Heart right ventricle (tissue), 16 donors: Measurements from ENCODE around the gene OPN1MW3. TPM values are rescaled to one million over a fixed set of nuclear protein-coding genes. Genes with fewer than 3 reads are reported as not detected.
"Not testable (repeated sequence)": the region's sequence is repeated elsewhere in the genome, so short reads cannot be mapped to it uniquely, and the experiment has no call there.

Experiments used
- ATAC-seq, 8 donors: fragments of 200-7000 bp; cut with Tn5 transposase; one replicate each; pipeline ENCODE4 v1.9.1; 2020; ENCODE audit warnings: mild to moderate bottlenecking in 8 of 8, moderate library complexity in 8 of 8, moderate number of reproducible peaks in 1 of 8
- DNase-seq, 2 donors: peaks; one replicate each; pipeline ENCODE4 v3.0.0-alpha.2; 2020
- H3K27ac ChIP-seq, 10 donors: fragments of 200-600 bp; sonication (generic) in 2 of 10; one replicate each; pipeline versions ENCODE4 v1.5.0 to v1.8.0; 2020 to 2022; ENCODE audit warnings: mild to moderate bottlenecking in 3 of 10
- H3K27me3 ChIP-seq, 7 donors: fragments of 200-600 bp; one replicate each; pipeline ENCODE4 v1.8.0; 2021 to 2022; ENCODE audit warnings: mild to moderate bottlenecking in 2 of 7
- H3K36me3 ChIP-seq, 9 donors: fragments of 200-600 bp; sonication (generic) in 1 of 9; one replicate each; pipeline versions ENCODE4 v1.5.0 to v1.8.0; 2020 to 2022; ENCODE audit warnings: mild to moderate bottlenecking in 2 of 9
- H3K4me1 ChIP-seq, 9 donors: fragments of 200-600 bp; sonication (generic) in 1 of 9; one replicate each; pipeline versions ENCODE4 v1.5.0 to v1.8.0; 2020 to 2022; ENCODE audit warnings: mild to moderate bottlenecking in 4 of 9
- H3K4me3 ChIP-seq, 10 donors: fragments of 200-600 bp; sonication (generic) in 2 of 10; one replicate each; pipeline versions ENCODE4 v1.5.0 to v1.8.0; 2020 to 2022; ENCODE audit warnings: mild to moderate bottlenecking in 7 of 10, moderate library complexity in 2 of 10
- H3K9me3 ChIP-seq, 11 donors: fragments of 200-600 bp in 10 of 11; sonication (generic) in 2 of 11; one replicate each; pipeline versions ENCODE4 v1.5.0 to v1.8.0; 2013 to 2022; ENCODE audit warnings: mild to moderate bottlenecking in 2 of 11, control low read depth in 1 of 11, moderate library complexity in 1 of 11
- WGBS, 2 donors: extraction: QIAGEN DNeasy Blood & Tissue Kit; methylation state at CpG; one replicate each; pipeline ENCODE4 v1.1.7; 2013; ENCODE audit warnings: inconsistent platforms in 1 of 2; 5-methylcytosine and 5-hydroxymethylcytosine counted together
- intact Hi-C, 10 donors: fragments of 100-400 bp; cut with DNase I; formaldehyde crosslinking; loops; one replicate each; pipeline versions ENCODE4 v1.11.1 to v1.14.2; 2022
- long read RNA-seq, 3 donors: library from polyadenylated mRNA; unstranded; transcript quantifications; one replicate each; pipeline ENCODE4 v2.0.0, GENCODE V29; 2020 to 2021
- polyA plus RNA-seq, 2 donors: library from polyadenylated mRNA; stranded (reverse); fragments of 200-250 nt; gene quantifications; one replicate each; pipeline ENCODE4 v1.2.3, GENCODE V29; 2013
- total RNA-seq, 10 donors: library from RNA; stranded (reverse); fragmentation: NEBNext Ultra II Directional in 3 of 10; extraction: Animal tissue kit (Norgen Biotek cat#: 25700) in 3 of 10; gene quantifications; one replicate each; pipeline versions ENCODE4 v1.2.1 to v1.2.4, GENCODE V29; 2021 to 2023
- donor health status: Arrhythmogenic right ventricular cardiomyopathy.
- donor health status: ischemic (EF 13 %, LVEDD 7.1; RV severe dilation, severe dysfunction).
- donor health status: healthy with polysubstance abuse.
- donor health status: DM: no; HTN: yes; CAD: no.
- donor health status: DM: no; HTN: no; CAD: no.
- donor health status: ischemic (EF 25% LVEDD 6.9; RV normal size, moderate dysfunction).
- donor health status: ischemic (EF 25% LVEDD 5.7; RV mildly dilated, moderate dysfunction).
- donor health status: healthy.
- donor health status: DM: yes; HTN: yes; CAD: no.
- donor health status: Ischemic cardiomyopathy.
- donor health status: ischemic (EF 35%, LVEDD 5.7; RV mildly dilated, moderate dysfunction).
- donor health status: nonischemic (EF 11% LVEDD 7.7; RV severe dilation, severe dysfunction).
- donor health status: DM: yes; HTN: yes; CAD: no.
- donor health status: PGD.
- donor health status: ischemic (EF 29% LVEDD 5.4; RV normal size, mild dysfunction).
- donor health status: nonischemic (EF 23%, LVEDD 6.1; RV moderate dilation, normal function).

OPN1MW3 gene
- total RNA-seq (not detected), polyA plus RNA-seq (not detected)
- long read RNA-seq, donor 1 = 0 reads
- long read RNA-seq, donor 2 = 0 reads
- long read RNA-seq, donor 3 = 0 reads

- intact Hi-C loops, H3K27ac ChIP-seq, H3K36me3 ChIP-seq, H3K9me3 ChIP-seq, H3K4me3 ChIP-seq, H3K27me3 ChIP-seq, DNase-seq, ATAC-seq, H3K4me1 ChIP-seq: not testable (repeated sequence)
- WGBS, 2 donors = no CpG with 5 or more reads among the region's 17 CpGs
Observed at GRCh38 chrX:154257282-154257681, at the start of gene OPN1MW3. OPN1MW3 (plus strand) TSS chrX:154257582; CDS start chrX:154257620, 38 bp downstream.

- H3K4me3 ChIP-seq, DNase-seq, H3K4me1 ChIP-seq, intact Hi-C loops, H3K9me3 ChIP-seq, H3K27me3 ChIP-seq, H3K36me3 ChIP-seq, H3K27ac ChIP-seq: not testable (repeated sequence)
- peak; percentile 89 to 97 (median 94) for ATAC-seq
- no CpG with 5 or more reads among the region's 21 CpGs for WGBS, 2 donors
Observed at GRCh38 chrX:154209670-154210418, 47.5 kb upstream of the OPN1MW3 start.

GRCh38 chrX:154211057-154211456 lies 46.3 kb upstream of the OPN1MW3 start:
- H3K9me3 ChIP-seq, H3K4me1 ChIP-seq, H3K36me3 ChIP-seq, DNase-seq, H3K4me3 ChIP-seq, ATAC-seq, H3K27ac ChIP-seq, H3K27me3 ChIP-seq, intact Hi-C loops: not testable (repeated sequence)
- WGBS, 2 donors = 80 to 84% methylated on average over 2 to 5 of the region's 9 CpGs

- H3K4me1 ChIP-seq, intact Hi-C loops, ATAC-seq, H3K27me3 ChIP-seq, H3K36me3 ChIP-seq, H3K9me3 ChIP-seq, H3K27ac ChIP-seq, H3K4me3 ChIP-seq, DNase-seq: not testable (repeated sequence)
- WGBS, 2 donors = no CpG with 5 or more reads among the region's 10 CpGs
Observed at GRCh38 chrX:154211499-154211898, 45.9 kb upstream of the OPN1MW3 start.

- H3K27ac ChIP-seq, intact Hi-C loops, H3K27me3 ChIP-seq, H3K9me3 ChIP-seq, H3K36me3 ChIP-seq, DNase-seq, ATAC-seq, H3K4me3 ChIP-seq, H3K4me1 ChIP-seq: not testable (repeated sequence)
- no CpG with 5 or more reads among the region's 16 CpGs for WGBS, 2 donors
Observed at GRCh38 chrX:154219456-154219855, 37.9 kb upstream of the OPN1MW3 start, which contains the start of gene OPN1MW2. OPN1MW2 (plus strand) TSS chrX:154219756; CDS start chrX:154219816, 60 bp downstream.

- intact Hi-C loops, H3K9me3 ChIP-seq, ATAC-seq, H3K27ac ChIP-seq, H3K4me1 ChIP-seq, H3K36me3 ChIP-seq, H3K4me3 ChIP-seq, DNase-seq, H3K27me3 ChIP-seq: not testable (repeated sequence)
- no CpG with 5 or more reads among the region's 6 CpGs for WGBS, 2 donors
Observed at GRCh38 chrX:154225292-154225691, 32.1 kb upstream of the OPN1MW3 start.

- H3K4me3 ChIP-seq, H3K9me3 ChIP-seq, DNase-seq, H3K36me3 ChIP-seq, intact Hi-C loops, ATAC-seq, H3K4me1 ChIP-seq, H3K27ac ChIP-seq, H3K27me3 ChIP-seq: not testable (repeated sequence)
- no CpG with 5 or more reads among the region's 9 CpGs for WGBS, 2 donors
Observed at GRCh38 chrX:154226706-154227105, 30.7 kb upstream of the OPN1MW3 start.

GRCh38 chrX:154231443-154231842 lies 25.9 kb upstream of the OPN1MW3 start:
- no CpG with 5 or more reads among the region's 3 CpGs for WGBS, 2 donors
- DNase-seq = not testable (repeated sequence)
- ATAC-seq = peak in 5 of 8 donors; percentile 61 to 85 (median 79)

GRCh38 chrX:154233620-154234019 lies 23.8 kb upstream of the OPN1MW3 start:
- H3K27ac ChIP-seq, H3K27me3 ChIP-seq, DNase-seq, H3K4me1 ChIP-seq, H3K4me3 ChIP-seq, ATAC-seq, intact Hi-C loops, H3K9me3 ChIP-seq, H3K36me3 ChIP-seq: not testable (repeated sequence)
- no CpG with 5 or more reads among the region's 16 CpGs for WGBS, 2 donors

More at GRCh38 chrX:154231443-154231842, 25.9 kb upstream of the OPN1MW3 start:
- intact Hi-C loops, H3K36me3 ChIP-seq, H3K4me1 ChIP-seq, H3K4me3 ChIP-seq, H3K9me3 ChIP-seq, H3K27me3 ChIP-seq, H3K27ac ChIP-seq: not testable (repeated sequence)

GRCh38 chrX:154238939-154239559 lies 18.3 kb upstream of the OPN1MW3 start:
- WGBS, 2 donors = 79% methylated on average over 9 of the region's 11 CpGs; no CpG with 5 or more reads in 1 of the 2 donors
- H3K4me3 ChIP-seq, H3K36me3 ChIP-seq, intact Hi-C loops, H3K9me3 ChIP-seq, DNase-seq, ATAC-seq, H3K27ac ChIP-seq, H3K27me3 ChIP-seq, H3K4me1 ChIP-seq: not testable (repeated sequence)

- intact Hi-C loops, H3K4me3 ChIP-seq, DNase-seq, H3K27ac ChIP-seq, H3K27me3 ChIP-seq, H3K4me1 ChIP-seq, H3K9me3 ChIP-seq, ATAC-seq, H3K36me3 ChIP-seq: not testable (repeated sequence)
- 88% methylated on average over 6 of the region's 8 CpGs; no CpG with 5 or more reads in 1 of the 2 donors for WGBS, 2 donors
Observed at GRCh38 chrX:154239982-154240503, 17.3 kb upstream of the OPN1MW3 start.
